Esophagus muscularis mucosa (tissue), 4 donors: ENCODE results near the gene CHMP2B. TPM values are rescaled to one million over a fixed set of nuclear protein-coding genes. Genes with fewer than 3 reads are reported as not detected.
"Not testable (repeated sequence)": the region's sequence is repeated elsewhere in the genome, so short reads cannot be mapped to it uniquely, and the experiment has no call there.

Experiments
- DNase-seq: peaks from one replicate; pipeline ENCODE4 v3.0.0-alpha.2; 2017; ENCODE audit errors: extremely low spot score
- H3K27ac ChIP-seq, 4 donors: fragments of 200-600 bp; sonication (generic); replicated peaks in 1 of 4; 1 replicate in 3 of 4; 2 replicates in 1 of 4; pipeline ENCODE4 v1.5.1; 2016 to 2019; ENCODE audit warnings: mild to moderate bottlenecking in 1 of 4
- H3K27me3 ChIP-seq, 4 donors: fragments of 200-600 bp; sonication (generic); one replicate each; pipeline versions ENCODE4 v1.5.1 to v1.6.0; 2016 to 2019
- H3K36me3 ChIP-seq, 4 donors: fragments of 200-600 bp; sonication (generic); one replicate each; pipeline ENCODE4 v1.5.1; 2016 to 2019
- H3K4me1 ChIP-seq, 4 donors: fragments of 200-600 bp; sonication (generic); one replicate each; pipeline ENCODE4 v1.5.1; 2016 to 2019
- H3K4me3 ChIP-seq, 4 donors: fragments of 200-600 bp; sonication (generic); 1 replicate in 2 of 4; 2 replicates in 2 of 4; pipeline ENCODE4 v1.5.1; 2016 to 2019; ENCODE audit warnings: mild to moderate bottlenecking in 4 of 4, moderate library complexity in 1 of 4
- H3K9me3 ChIP-seq, 4 donors: fragments of 200-600 bp; sonication (generic); 1 replicate in 3 of 4; 2 replicates in 1 of 4; pipeline ENCODE4 v1.5.1; 2016 to 2019
- EP300 ChIP-seq: sonication (generic); formaldehyde crosslinking; IDR thresholded peaks from one replicate; pipeline ENCODE4 v1.6.1; 2017; ENCODE audit warnings: antibody characterized with exemption
- POLR2A ChIP-seq: fragments of 450-650 bp; IDR thresholded peaks from one replicate; pipeline ENCODE4 v1.6.1; 2017; ENCODE audit warnings: antibody characterized with exemption, moderate library complexity, mild to moderate bottlenecking, low read depth
- POLR2AphosphoS5 ChIP-seq, 2 donors: sonication (generic); formaldehyde crosslinking; IDR thresholded peaks; one replicate each; pipeline ENCODE4 v1.6.1; 2017; ENCODE audit warnings: antibody characterized with exemption in 2 of 2
- WGBS: methylation state at CpG from one replicate; pipeline ENCODE4 v1.1.5; 2018; 5-methylcytosine and 5-hydroxymethylcytosine counted together
- intact Hi-C: fragments of 100-400 bp; cut with DNase I; formaldehyde crosslinking; loops from one replicate; pipeline ENCODE4 v1.15.1; 2023
- total RNA-seq, 4 donors: library from RNA; depleted of rRNA; stranded (reverse); fragments of >200 nt; gene quantifications; one replicate each; pipeline versions ENCODE4 v1.1.0 to v1.2.1, GENCODE V29; 2016
- TF ChIP-seq, protein P1 (sequence below), 3 experiments: fragments of 200-600 bp in 2 of 3; fragments of 450-650 bp in 1 of 3; sonication (generic) in 2 of 3; IDR thresholded peaks; one replicate each; pipeline ENCODE4 v1.5.1; 2017 to 2019; ENCODE audit warnings: antibody characterized with exemption in 3 of 3, mild to moderate bottlenecking in 2 of 3, moderate library complexity in 1 of 3

Gene CHMP2B
- total RNA-seq, 4 donors from 2014 or later = 32.6 to 50.1 (median 44.9) TPM

DNA sequence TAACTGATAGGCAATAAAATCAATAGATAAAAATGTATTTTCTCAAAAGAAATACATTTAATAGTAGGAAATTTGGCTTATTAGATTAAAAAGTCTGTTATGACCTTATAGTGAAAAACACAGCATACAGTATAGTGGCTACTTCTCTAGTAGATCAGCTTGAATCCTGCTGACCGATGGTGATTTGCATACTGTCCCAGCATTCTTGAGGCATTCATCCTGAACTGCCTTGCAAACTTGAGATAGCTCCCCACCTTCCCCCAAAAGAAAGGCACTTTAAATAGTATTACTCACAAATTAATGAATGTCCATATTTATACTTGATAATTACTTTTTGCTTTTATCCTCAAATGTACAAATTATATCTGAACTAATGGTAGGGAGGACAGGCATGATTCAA, 6.7 kb downstream of the CHMP2B start:
- no peak for DNase-seq
- intact Hi-C loops = no loop called here
- Histone ChIP-seq H3K4me3 (no peak overlapping the region), H3K36me3 (peaks cover 0 to 5% (median 0%) of the 10 kb centered on the region in 4 donors), H3K9me3 (no peaks in the 10 kb centered on the region), H3K27me3 (no peaks in the 10 kb centered on the region), H3K27ac (no peak overlapping the region), H3K4me1 (peaks cover 5 to 43% (median 30%) of the 10 kb centered on the region in 4 donors)
- TF ChIP-seq EP300 (no peak), POLR2A (no peak), POLR2AphosphoS5 (IDR thresholded peaks at IDR 0.05) (no peak)
- TF ChIP-seq, protein P1, sequence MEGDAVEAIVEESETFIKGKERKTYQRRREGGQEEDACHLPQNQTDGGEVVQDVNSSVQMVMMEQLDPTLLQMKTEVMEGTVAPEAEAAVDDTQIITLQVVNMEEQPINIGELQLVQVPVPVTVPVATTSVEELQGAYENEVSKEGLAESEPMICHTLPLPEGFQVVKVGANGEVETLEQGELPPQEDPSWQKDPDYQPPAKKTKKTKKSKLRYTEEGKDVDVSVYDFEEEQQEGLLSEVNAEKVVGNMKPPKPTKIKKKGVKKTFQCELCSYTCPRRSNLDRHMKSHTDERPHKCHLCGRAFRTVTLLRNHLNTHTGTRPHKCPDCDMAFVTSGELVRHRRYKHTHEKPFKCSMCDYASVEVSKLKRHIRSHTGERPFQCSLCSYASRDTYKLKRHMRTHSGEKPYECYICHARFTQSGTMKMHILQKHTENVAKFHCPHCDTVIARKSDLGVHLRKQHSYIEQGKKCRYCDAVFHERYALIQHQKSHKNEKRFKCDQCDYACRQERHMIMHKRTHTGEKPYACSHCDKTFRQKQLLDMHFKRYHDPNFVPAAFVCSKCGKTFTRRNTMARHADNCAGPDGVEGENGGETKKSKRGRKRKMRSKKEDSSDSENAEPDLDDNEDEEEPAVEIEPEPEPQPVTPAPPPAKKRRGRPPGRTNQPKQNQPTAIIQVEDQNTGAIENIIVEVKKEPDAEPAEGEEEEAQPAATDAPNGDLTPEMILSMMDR (IDR thresholded peaks at IDR 0.05) = no peak
- 100% methylated on average over 1 of the region's 1 CpG for WGBS

DNA sequence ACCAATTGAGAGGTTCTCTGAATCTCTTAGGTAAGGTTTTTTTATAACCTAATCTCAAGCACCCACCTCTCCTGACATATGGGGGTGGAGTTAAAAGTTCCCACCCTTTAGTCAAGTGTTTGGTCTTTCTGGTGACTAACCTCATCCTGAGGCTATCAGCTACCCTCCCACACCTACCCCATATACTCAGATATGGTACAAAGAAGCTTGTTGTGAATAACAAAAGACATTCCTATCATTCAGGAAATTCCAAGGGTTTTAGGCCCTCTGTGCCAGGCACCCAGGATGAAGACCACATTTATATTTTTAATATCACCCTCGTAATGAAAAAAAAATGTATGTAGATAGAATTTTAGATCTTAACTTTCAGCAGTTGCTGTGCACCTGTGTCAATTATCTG, 9.0 kb downstream of the CHMP2B start:
- 100% methylated on average over 1 of the region's 1 CpG for WGBS
- DNase-seq = no peak
- H3K4me1 ChIP-seq = peaks cover 0 to 25% (median 17%) of the 10 kb centered on the region in 4 donors
- H3K36me3 ChIP-seq = peaks cover 0 to 9% (median under 1%) of the 10 kb centered on the region in 4 donors
- TF ChIP-seq POLR2A = no peak
- TF ChIP-seq POLR2AphosphoS5 (IDR thresholded peaks at IDR 0.05) = no peak
- H3K27ac ChIP-seq = no peak overlapping the region
- intact Hi-C loops = no loop called here
- H3K4me3 ChIP-seq = no peak overlapping the region
- no peaks in the 10 kb centered on the region for H3K9me3 ChIP-seq
- no peaks in the 10 kb centered on the region for H3K27me3 ChIP-seq

DNA sequence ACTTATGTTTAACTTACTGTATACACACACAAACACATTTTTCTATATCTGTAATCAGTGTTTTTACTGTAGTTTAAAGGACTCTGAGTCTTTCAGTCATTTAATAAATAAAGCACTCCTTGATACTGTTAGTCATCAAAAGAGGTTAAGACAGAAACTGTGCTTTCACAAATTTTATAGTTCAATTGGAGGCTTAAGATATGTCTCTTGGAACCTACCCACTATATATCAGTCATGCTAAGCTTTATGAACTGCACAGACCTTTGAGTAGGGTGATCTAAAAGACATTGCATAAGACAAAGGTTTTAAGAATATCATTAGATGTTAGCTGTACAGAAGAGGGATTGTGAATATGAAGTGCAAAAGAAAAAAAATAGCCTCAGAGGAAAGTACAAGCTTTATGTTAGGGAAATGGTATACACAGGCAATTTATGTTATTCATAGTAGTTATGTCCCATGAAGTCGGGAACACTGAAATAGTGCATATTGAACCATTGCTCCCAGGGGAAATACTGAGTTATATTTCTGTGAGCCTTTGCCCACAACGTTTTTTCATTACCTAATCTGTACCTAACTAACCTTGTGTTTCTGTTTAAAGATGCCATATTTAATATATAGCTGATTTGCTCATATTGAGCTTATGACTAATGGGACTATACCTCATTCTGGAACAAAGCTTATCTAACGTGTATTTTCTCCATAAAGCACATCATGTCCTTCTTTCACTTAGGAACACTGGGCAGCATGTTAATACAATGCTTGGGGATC, 19.7 kb downstream of the CHMP2B start:
- H3K4me1 ChIP-seq = peaks cover 0 to 7% (median 2%) of the 10 kb centered on the region in 4 donors
- H3K27me3 ChIP-seq = no peaks in the 10 kb centered on the region
- DNase-seq = no peak
- TF ChIP-seq POLR2A (no peak), EP300 (no peak), POLR2AphosphoS5 (IDR thresholded peaks at IDR 0.05) (no peak)
- TF ChIP-seq, protein P1 (IDR thresholded peaks at IDR 0.05) = no peak
- peaks cover 9 to 44% (median 23%) of the 10 kb centered on the region in 4 donors for H3K36me3 ChIP-seq
- intact Hi-C loops = no loop called here
- 88% methylated on average over 3 of the region's 3 CpGs for WGBS
- no peak overlapping the region for H3K4me3 ChIP-seq
- H3K9me3 ChIP-seq = no peaks in the 10 kb centered on the region
- H3K27ac ChIP-seq = no peak overlapping the region

DNA sequence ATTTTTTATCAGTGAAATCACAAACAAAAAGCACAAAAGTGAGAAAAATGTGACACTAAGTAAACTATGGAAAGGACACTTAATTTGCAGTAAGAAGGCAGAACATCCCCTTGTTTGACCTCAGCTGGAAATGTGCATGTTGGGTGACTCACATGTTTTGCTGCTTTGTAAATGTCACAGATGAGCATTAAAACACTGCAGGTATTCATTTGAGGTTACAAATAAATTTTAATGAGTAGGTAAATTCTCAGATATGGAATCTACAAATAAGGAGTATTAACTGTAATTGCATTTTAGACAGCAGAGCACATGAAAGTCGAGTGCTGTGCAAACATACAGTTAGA, 20.3 kb downstream of the CHMP2B start:
- H3K4me1 ChIP-seq = peaks cover 0 to 7% (median 2%) of the 10 kb centered on the region in 4 donors
- TF ChIP-seq, protein P1 (IDR thresholded peaks at IDR 0.05) = no peak
- TF ChIP-seq POLR2A (no peak), POLR2AphosphoS5 (IDR thresholded peaks at IDR 0.05) (no peak), EP300 (no peak)
- H3K9me3 ChIP-seq = no peaks in the 10 kb centered on the region
- intact Hi-C loops = no loop called here
- H3K4me3 ChIP-seq = no peak overlapping the region
- peaks cover 9 to 44% (median 23%) of the 10 kb centered on the region in 4 donors for H3K36me3 ChIP-seq
- no peak overlapping the region for H3K27ac ChIP-seq
- no peak for DNase-seq
- WGBS = 96% methylated on average over 1 of the region's 1 CpG
- no peaks in the 10 kb centered on the region for H3K27me3 ChIP-seq

DNA sequence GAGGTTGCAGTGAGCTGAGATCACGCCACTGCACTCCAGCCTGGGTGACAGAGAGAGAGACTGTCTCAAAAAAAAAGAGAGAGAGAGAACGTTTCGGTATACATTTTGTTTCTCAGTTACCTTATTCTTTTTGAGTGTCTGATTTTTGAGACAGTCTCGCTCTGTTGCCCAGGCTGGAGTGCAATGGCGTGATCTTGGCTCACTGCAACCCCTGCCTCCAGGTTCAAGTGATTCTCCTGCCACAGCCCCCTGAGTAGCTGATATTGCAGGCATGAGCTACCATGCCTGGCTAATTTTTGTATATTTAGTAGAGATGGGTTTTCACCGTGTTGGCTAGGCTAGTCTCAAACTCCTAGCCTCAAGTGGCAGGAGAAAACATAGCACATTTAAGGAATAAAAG, 21.1 kb downstream of the CHMP2B start:
- H3K4me3 ChIP-seq, H3K9me3 ChIP-seq, H3K27me3 ChIP-seq, H3K4me1 ChIP-seq, H3K27ac ChIP-seq, intact Hi-C loops, DNase-seq: not testable (repeated sequence)
- WGBS = 93% methylated on average over 6 of the region's 6 CpGs
- peaks cover 9 to 47% (median 23%) of the 10 kb centered on the region in 4 donors for H3K36me3 ChIP-seq
